ENCODE data around the gene SLC44A1.

GRCh38 chr9:105273731-105274130 is 29.3 kb downstream of the SLC44A1 start:
- TF ChIP-seq CTCF (IDR thresholded peaks at IDR 0.05) (no peak), POLR2AphosphoS5 (IDR thresholded peaks at IDR 0.05) (no peak)
